Fibroblast of the aortic adventitia (primary cell): ENCODE results near the gene LRRC8E. TPM values are rescaled to one million over a fixed set of nuclear protein-coding genes. Genes with fewer than 3 reads are reported as not detected.

Source experiments
- DNase-seq: peaks from one replicate; pipeline ENCODE4 v3.0.0-alpha.2; 2010; ENCODE audit warnings: low read depth
- H3K4me3 ChIP-seq: 2 replicates; pipeline ENCODE4 v1.5.1; 2011; ENCODE audit warnings: low read depth, mild to moderate bottlenecking, control low read depth, low read length, moderate library complexity
- total RNA-seq: library from RNA; depleted of rRNA; stranded (reverse); fragments of >200 nt; gene quantifications from 2 replicates; pipeline ENCODE4 v1.2.3, GENCODE V29; 2012; ENCODE audit warnings: low replicate concordance
- TF ChIP-seq, protein P1 (sequence below): IDR thresholded peaks from 2 replicates; pipeline ENCODE4 v1.5.1; 2011; ENCODE audit warnings: mild to moderate bottlenecking, low read length, control low read depth, inconsistent platforms; ENCODE audit not compliant: insufficient read depth

Gene LRRC8E
- total RNA-seq, 1 donor: 5.2 TPM

DNA sequence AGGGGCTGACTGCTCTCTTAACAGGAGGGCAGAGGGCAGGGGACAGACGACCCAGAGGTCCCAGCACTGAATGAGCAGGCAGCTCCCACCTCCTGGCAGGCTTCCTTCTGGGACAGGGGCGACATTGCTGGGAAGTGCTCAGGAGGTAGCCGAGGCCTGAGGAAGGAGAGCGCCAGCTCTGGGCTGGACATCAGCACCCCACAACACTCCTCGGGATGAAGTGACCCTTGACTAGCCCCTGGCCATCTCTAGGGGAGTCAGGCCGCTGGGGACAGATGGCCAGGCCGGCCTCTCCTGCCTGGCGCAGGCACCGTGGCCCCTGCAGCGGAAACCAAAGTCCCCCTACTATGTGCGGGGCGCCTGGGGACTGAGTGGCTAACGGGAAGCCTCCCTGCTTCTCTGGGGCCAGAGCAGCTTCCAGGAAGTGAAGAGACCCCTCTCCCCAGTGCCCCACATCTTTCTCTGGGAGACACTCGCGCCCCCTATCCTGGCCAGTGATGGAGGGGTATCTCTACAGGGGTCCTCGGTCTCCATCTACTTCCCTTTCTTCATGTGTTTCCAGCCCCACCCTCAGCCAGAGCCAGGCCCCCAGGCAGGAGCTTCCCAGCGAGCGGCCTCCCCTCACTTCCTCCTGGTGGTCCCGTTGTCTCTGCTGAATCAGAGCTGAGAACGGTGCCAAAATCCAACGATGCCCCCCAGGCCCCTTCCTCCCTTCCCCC is 24.2 kb upstream of the LRRC8E start:
- TF ChIP-seq, protein P1, sequence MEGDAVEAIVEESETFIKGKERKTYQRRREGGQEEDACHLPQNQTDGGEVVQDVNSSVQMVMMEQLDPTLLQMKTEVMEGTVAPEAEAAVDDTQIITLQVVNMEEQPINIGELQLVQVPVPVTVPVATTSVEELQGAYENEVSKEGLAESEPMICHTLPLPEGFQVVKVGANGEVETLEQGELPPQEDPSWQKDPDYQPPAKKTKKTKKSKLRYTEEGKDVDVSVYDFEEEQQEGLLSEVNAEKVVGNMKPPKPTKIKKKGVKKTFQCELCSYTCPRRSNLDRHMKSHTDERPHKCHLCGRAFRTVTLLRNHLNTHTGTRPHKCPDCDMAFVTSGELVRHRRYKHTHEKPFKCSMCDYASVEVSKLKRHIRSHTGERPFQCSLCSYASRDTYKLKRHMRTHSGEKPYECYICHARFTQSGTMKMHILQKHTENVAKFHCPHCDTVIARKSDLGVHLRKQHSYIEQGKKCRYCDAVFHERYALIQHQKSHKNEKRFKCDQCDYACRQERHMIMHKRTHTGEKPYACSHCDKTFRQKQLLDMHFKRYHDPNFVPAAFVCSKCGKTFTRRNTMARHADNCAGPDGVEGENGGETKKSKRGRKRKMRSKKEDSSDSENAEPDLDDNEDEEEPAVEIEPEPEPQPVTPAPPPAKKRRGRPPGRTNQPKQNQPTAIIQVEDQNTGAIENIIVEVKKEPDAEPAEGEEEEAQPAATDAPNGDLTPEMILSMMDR: no peak
- DNase-seq: no peak
- no peak overlapping the region for H3K4me3 ChIP-seq

DNA sequence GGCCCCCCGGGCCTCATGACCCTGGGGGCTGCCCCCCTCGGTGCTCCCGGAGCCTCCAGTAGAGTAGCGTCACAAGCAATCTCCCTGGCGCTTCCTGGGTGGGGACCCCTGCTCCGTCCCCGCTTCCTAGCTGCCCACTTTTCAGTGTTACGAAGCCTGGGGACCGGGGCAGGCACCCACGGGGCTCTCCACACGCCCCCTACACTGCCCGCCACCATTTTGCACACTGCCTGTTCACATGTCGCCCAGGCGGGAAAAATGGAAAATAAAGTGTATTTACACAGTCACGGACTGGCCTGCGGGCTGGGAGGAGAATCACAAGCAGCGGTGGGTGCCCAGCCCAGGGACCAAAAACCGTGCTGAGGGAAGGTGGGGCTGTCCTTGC is 23.6 kb upstream of the LRRC8E start:
- TF ChIP-seq, protein P1: no peak
- H3K4me3 ChIP-seq: no peak overlapping the region
- DNase-seq: no peak

DNA sequence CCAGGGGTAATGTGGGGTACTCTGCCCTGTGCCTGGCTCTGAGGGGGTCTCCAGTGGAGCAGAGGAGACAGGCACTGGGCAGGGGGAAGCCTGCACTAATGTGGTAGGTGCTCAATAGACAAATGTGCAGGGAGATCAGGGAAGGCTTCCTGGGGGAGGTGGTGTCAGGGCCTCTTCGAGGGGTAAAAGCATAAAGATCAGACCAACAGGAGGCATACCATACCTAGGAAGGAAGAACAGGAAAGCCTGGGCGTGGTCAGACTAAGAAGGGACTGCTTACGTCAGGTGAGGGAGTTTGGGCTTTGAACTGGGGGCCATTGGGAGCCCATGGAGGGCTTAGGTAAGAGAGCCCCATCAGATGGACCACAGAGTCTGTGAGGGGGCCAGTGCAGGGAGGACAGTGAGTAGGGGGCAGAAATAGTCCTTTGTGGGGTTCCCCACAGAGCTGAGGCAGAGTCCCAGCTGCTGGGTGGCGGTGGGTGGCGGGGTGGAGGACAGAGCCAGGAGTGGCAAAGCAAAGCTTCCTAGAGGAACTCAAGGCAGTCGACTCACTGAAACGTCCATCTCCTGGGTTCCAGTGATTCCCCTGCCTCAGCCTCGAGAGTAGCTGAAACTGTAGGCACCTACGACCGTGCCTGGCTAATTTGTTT is 22.9 kb upstream of the LRRC8E start:
- H3K4me3 ChIP-seq: no peak overlapping the region
- no peak for DNase-seq
- TF ChIP-seq, protein P1: no peak

DNA sequence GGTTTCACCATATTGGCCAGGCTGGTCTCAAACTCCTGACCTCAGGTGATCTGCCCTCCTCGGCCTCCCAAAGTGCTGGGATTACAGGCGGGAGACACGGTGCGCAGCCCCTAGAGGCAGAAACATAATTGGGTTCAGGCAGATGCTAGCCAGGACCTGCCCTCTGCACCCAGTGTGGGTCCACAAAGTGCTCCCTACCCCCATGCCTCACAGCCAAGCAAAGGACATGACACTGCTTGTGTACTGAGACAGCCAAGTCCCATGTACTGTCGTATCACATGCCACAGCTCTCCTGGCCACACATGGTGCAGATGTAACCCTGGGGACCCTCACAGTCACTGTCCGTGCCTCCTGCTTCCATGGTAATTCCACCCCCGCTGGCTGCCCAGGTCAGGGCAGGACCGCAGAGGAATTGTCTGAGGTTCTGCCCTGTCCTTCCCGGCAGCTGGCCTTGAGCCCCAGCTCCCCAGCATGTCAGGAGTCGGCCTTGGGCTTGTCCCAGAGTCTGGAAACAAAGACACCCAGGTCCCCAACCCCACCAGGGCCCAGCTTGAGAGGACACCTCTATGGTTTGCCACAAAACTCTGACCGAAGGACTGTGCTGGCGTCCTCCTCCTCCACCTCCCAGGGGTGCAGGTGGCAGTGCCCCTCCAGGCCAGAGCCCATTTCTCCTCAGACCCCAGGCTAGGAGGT is 21.8 kb upstream of the LRRC8E start:
- TF ChIP-seq, protein P1: no peak
- no peak for DNase-seq
- H3K4me3 ChIP-seq: no peak overlapping the region

DNA sequence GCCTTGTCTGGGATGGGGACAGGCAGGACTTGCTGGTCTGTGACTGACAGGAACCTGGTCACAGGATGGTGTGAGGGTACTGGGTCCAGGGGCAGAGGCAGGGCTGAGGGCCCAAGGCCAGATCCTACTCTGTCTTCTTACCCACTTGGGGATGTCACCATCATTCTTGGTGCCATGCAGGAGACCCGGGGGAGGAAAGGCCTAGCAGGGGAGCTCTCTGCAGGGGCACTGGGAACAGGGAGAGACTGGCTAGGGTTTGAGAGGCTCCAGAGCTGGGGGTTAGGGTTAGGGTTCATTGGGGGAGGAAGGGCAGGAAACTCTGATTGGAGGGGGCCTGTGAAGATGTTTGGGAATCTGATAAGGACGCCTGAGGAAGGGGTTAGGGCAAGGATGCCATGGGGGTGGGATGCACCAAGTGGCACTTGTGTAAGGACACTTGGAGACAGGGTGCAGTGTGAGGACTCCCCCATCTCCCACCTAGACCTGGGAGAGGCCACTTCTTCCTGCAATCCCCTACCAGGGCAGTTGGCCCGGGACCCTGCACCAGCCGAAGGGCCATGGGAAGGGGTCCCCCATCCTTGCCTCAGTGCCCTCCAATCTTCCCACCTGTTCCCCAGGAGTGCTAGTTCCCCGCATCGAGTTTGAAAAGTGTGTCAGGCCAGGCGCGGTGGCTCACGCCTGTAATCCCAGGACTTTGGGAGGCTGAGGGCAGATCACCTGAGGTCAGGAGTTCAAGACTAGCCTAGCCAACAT is 21.0 kb upstream of the LRRC8E start:
- DNase-seq: no peak
- TF ChIP-seq, protein P1: no peak

DNA sequence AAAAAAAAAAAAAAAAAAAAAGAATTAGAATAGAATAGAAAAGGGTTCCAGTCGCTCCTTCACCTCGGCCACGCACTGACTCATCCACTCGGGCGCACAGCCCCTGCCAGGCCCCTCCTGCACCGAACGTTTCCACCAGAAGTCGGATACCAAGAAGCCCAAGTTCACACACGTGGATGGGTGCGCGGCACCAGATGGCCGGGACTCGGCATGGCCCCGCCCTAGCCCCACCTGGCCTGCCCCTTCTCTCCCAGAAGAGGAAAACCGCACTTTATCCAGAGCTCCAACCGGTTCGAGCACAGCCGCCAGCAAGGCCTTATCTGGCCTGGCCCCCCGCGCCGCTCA is 20.0 kb upstream of the LRRC8E start:
- no peak overlapping the region for H3K4me3 ChIP-seq
- TF ChIP-seq, protein P1: no peak
- DNase-seq: no peak

More for the DNA sequence above, 21.0 kb upstream of the LRRC8E start:
- H3K4me3 ChIP-seq: no peak overlapping the region
